Measurements from ENCODE around the gene PILRA. TPM values are rescaled to one million over a fixed set of nuclear protein-coding genes. Genes with fewer than 3 reads are reported as not detected.
A peak's percentile ranks its signal among the peaks of the same experiment; 100 is the strongest.
"Not testable (repeated sequence)": the region's sequence is repeated elsewhere in the genome, so short reads cannot be mapped to it uniquely, and the experiment has no call there.

PILRA gene
- total RNA-seq, 4 donors from 2014 or later = 3.3 to 20.6 (median 6.7) TPM

DNA sequence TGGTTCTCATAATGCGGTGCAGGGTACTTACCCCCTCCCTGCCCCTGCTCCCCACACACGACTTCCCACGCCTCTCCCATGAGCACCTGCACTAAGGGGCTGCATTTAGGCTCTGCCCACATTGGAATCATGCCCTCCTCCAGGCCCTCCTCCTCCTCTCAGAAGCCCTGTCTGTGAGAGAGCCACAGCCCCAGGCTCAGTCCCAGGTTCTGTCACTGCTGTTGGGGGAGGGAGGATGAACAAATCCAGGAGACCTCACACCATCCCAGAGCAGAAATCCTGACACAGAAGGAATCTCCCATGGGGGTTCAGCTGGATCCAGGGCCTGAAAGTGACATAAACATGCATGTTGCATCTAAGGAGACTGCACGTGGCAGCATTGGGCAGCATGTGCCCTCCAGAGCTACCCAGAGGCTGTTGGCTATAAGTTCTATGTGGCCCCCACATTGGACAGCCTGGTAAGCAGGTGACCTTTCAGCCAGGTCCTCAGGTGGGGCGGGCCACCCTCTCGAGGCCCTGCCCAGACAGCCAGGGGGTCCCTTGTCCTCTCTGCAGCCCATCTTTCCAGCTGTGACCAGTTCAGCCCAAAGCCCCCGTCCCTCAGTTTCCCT lies 1.6 kb upstream of the PILRA start:
- intact Hi-C loops (cut with DNase I; ENCODE audit: low total_unique reads) = no loop called here
- no peak overlapping the region for H3K4me3 ChIP-seq
- no peak for DNase-seq
- peaks cover 0 to 3% of the 10 kb centered on the region in 2 donors for H3K9me3 ChIP-seq
- H3K27ac ChIP-seq = no peak overlapping the region
- TF ChIP-seq, protein P1, sequence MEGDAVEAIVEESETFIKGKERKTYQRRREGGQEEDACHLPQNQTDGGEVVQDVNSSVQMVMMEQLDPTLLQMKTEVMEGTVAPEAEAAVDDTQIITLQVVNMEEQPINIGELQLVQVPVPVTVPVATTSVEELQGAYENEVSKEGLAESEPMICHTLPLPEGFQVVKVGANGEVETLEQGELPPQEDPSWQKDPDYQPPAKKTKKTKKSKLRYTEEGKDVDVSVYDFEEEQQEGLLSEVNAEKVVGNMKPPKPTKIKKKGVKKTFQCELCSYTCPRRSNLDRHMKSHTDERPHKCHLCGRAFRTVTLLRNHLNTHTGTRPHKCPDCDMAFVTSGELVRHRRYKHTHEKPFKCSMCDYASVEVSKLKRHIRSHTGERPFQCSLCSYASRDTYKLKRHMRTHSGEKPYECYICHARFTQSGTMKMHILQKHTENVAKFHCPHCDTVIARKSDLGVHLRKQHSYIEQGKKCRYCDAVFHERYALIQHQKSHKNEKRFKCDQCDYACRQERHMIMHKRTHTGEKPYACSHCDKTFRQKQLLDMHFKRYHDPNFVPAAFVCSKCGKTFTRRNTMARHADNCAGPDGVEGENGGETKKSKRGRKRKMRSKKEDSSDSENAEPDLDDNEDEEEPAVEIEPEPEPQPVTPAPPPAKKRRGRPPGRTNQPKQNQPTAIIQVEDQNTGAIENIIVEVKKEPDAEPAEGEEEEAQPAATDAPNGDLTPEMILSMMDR (IDR thresholded peaks at IDR 0.05) = no peak
- TF ChIP-seq POLR2A (IDR thresholded peaks at IDR 0.05) = no peak
- no peaks in the 10 kb centered on the region for H3K4me1 ChIP-seq
- H3K27me3 ChIP-seq = no peaks in the 10 kb centered on the region
- H3K36me3 ChIP-seq = no peaks in the 10 kb centered on the region

DNA sequence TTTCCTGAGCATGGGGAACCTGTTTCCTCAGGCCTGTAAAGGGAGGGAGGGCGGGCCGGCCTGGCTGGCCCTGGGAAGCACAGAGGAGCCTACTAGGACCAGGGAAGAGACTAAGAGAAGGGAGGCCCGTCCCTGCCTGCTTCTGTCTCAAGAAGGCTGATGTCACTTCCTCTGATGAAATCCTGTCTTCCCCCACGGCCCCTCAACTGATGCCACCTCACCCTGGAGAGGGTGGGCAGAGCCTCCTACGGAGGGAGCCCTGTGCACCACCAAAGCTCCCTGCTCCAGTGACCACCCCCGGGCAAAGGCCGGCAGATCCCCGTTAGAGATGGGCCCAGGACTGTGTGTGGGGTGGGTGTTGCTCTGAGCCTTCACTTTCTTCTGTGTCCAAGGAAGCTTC lies 1.0 kb upstream of the PILRA start:
- intact Hi-C loops (cut with DNase I; ENCODE audit: low total_unique reads) = no loop called here

DNA sequence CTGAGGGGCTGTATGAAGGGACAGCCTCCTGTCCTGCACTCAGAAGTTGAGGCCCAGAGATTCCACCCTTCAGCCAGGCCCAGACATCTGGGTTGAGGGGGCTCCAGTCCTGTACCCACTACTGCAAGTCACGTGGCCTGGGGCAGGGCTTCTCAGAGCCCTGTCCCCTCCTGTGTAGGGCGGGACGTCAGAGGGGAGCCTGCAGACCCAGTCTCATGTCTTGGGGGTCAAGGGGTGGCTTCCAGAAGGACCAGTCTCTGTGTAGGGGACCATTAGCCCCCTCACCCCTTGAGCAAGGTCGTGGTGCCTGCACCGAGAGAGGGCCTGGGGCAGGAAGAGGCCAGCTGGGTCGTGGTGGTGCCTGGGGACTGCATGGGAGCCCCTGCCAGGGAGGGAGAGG lies 593 bp upstream of the PILRA start:
- no peaks in the 10 kb centered on the region for H3K9me3 ChIP-seq
- H3K4me1 ChIP-seq = no peaks in the 10 kb centered on the region
- peak overlapping the region in 1 of 2 donors; percentile 10 for H3K27ac ChIP-seq
- TF ChIP-seq POLR2A (IDR thresholded peaks at IDR 0.05) = no peak
- TF ChIP-seq, protein P1 (IDR thresholded peaks at IDR 0.05) = no peak
- intact Hi-C loops (cut with DNase I; ENCODE audit: low total_unique reads) = no loop called here
- no peak for DNase-seq
- H3K4me3 ChIP-seq = no peak overlapping the region
- no peaks in the 10 kb centered on the region for H3K36me3 ChIP-seq
- H3K27me3 ChIP-seq = no peaks in the 10 kb centered on the region

More for the DNA sequence above, 1.0 kb upstream of the PILRA start:
- DNase-seq = no peak
- no peaks in the 10 kb centered on the region for H3K4me1 ChIP-seq
- H3K27ac ChIP-seq = peak overlapping the region in 1 of 2 donors; percentile 10
- TF ChIP-seq, protein P1 (IDR thresholded peaks at IDR 0.05) = no peak
- TF ChIP-seq POLR2A (IDR thresholded peaks at IDR 0.05) = no peak
- peaks cover 0 to 2% of the 10 kb centered on the region in 2 donors for H3K9me3 ChIP-seq
- H3K27me3 ChIP-seq = no peaks in the 10 kb centered on the region
- H3K36me3 ChIP-seq = no peaks in the 10 kb centered on the region
- H3K4me3 ChIP-seq = no peak overlapping the region

DNA sequence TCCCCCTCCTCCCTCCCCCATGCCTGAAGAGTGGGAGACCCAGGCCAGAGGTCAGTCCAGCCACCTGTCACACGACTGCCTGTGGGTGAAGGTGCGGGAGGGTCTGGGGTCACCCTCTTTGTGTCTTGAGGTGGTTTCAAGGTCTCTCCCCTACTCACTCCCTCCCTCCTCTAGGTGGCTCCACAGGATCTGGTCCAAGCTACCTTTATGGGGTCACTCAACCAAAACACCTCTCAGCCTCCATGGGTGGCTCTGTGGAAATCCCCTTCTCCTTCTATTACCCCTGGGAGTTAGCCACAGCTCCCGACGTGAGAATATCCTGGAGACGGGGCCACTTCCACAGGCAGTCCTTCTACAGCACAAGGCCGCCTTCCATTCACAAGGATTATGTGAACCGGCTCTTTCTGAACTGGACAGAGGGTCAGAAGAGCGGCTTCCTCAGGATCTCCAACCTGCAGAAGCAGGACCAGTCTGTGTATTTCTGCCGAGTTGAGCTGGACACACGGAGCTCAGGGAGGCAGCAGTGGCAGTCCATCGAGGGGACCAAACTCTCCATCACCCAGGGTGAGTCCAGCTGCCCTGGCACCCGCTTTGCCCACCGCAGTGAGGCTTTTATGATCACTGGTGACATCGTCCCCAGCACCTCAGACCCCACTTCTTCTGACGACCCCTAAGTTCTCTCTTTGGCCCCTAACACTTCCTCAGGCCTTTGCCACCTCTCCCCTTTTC lies 747 bp downstream of the PILRA start:
- H3K36me3 ChIP-seq; intact Hi-C loops (cut with DNase I; ENCODE audit: low total_unique reads); DNase-seq; H3K4me3 ChIP-seq; H3K4me1 ChIP-seq; H3K27ac ChIP-seq; H3K9me3 ChIP-seq; H3K27me3 ChIP-seq: not testable (repeated sequence)

DNA sequence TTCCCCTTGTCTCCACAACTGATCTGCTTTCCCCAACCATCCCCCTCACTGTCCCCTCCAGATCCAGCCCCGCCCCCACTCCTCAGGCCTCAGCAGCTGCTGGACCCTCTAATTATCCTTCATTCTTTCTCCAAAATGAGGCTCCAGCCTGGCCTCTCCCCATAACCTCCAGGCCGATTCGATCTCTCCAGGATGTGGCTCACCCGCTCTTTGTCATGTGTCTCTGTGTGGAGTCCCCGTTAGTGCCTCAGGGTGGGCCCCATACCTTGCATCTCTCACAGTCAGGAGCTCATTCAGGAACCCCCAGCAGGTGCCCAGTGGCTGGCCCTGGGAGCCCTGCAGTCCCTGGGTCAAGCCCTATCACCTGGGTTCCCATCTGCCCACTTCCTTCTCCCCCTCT lies 1.3 kb downstream of the PILRA start:
- Histone ChIP-seq H3K27ac (no peak overlapping the region), H3K27me3 (no peaks in the 10 kb centered on the region), H3K4me1 (no peaks in the 10 kb centered on the region), H3K9me3 (no peaks in the 10 kb centered on the region), H3K36me3 (no peaks in the 10 kb centered on the region), H3K4me3 (no peak overlapping the region)
- intact Hi-C loops (cut with DNase I; ENCODE audit: low total_unique reads) = no loop called here
- no peak for DNase-seq
- no peak for TF ChIP-seq POLR2A (IDR thresholded peaks at IDR 0.05)
- TF ChIP-seq, protein P1 (IDR thresholded peaks at IDR 0.05) = no peak

All from uterus (tissue), 4 donors.